ENCODE measurements around the gene MPPED2. TPM values are rescaled to one million over a fixed set of nuclear protein-coding genes. Genes with fewer than 3 reads are reported as not detected.

Gene MPPED2
- total and polyA plus RNA-seq, 8 donors, result 0.12 to 10.3 (median 2.5) TPM

GRCh38 chr11:30440510-30440909, 145.6 kb downstream of the MPPED2 start:
- WGBS, 5 donors, result 76 to 84% (median 77%) methylated on average over 4 of the region's 4 CpGs
- H3K27me3 ChIP-seq, result no peaks in the 10 kb centered on the region
- no peak for TF ChIP-seq CTCF (IDR thresholded peaks at IDR 0.05)
- TF ChIP-seq EP300 (IDR thresholded peaks at IDR 0.05), result no peak
- TF ChIP-seq POLR2AphosphoS5 (IDR thresholded peaks at IDR 0.05), result no peak
- TF ChIP-seq POLR2A (IDR thresholded peaks at IDR 0.05), result no peak
- H3K27ac ChIP-seq, result no peak overlapping the region
- no peak for DNase-seq
- no peaks in the 10 kb centered on the region for H3K36me3 ChIP-seq
- H3K4me3 ChIP-seq, result no peak overlapping the region
- peaks cover 0 to 2% (median 0%) of the 10 kb centered on the region in 4 donors for H3K4me1 ChIP-seq
- H3K9me3 ChIP-seq, result no peaks in the 10 kb centered on the region
- intact Hi-C loops (cut with DNase I; ENCODE audit: low total_unique reads), result no loop called here

- H3K27ac ChIP-seq, result no peak overlapping the region
- no peaks in the 10 kb centered on the region for H3K27me3 ChIP-seq
- no peak for TF ChIP-seq CTCF (IDR thresholded peaks at IDR 0.05)
- no peak for TF ChIP-seq POLR2A (IDR thresholded peaks at IDR 0.05)
- TF ChIP-seq POLR2AphosphoS5 (IDR thresholded peaks at IDR 0.05), result no peak
- TF ChIP-seq EP300 (IDR thresholded peaks at IDR 0.05), result no peak
- intact Hi-C loops (cut with DNase I; ENCODE audit: low total_unique reads), result no loop called here
- 82 to 90% (median 82%) methylated on average over 3 of the region's 3 CpGs for WGBS, 5 donors
- no peak overlapping the region for H3K4me3 ChIP-seq
- H3K4me1 ChIP-seq, result peaks cover 0 to 25% (median 4%) of the 10 kb centered on the region in 4 donors
- H3K36me3 ChIP-seq, result no peaks in the 10 kb centered on the region
- H3K9me3 ChIP-seq, result no peaks in the 10 kb centered on the region
- no peak for DNase-seq
Observed at GRCh38 chr11:30436801-30437200, 149.4 kb downstream of the MPPED2 start.

- Histone ChIP-seq H3K4me1 (peaks cover 0 to 30% (median 5%) of the 10 kb centered on the region in 4 donors), H3K36me3 (no peaks in the 10 kb centered on the region), H3K4me3 (no peak overlapping the region), H3K9me3 (no peaks in the 10 kb centered on the region), H3K27me3 (no peaks in the 10 kb centered on the region), H3K27ac (peak overlapping the region in 1 of 5 donors; percentile 39)
- DNase-seq, result no peak
- TF ChIP-seq EP300 (IDR thresholded peaks at IDR 0.05) (no peak), POLR2A (IDR thresholded peaks at IDR 0.05) (no peak), CTCF (IDR thresholded peaks at IDR 0.05) (no peak), POLR2AphosphoS5 (IDR thresholded peaks at IDR 0.05) (no peak)
- intact Hi-C loops (cut with DNase I; ENCODE audit: low total_unique reads), result no loop called here
Observed at GRCh38 chr11:30435488-30435887, 150.7 kb downstream of the MPPED2 start.

GRCh38 chr11:30434901-30435300, 151.3 kb downstream of the MPPED2 start:
- TF ChIP-seq POLR2AphosphoS5 (IDR thresholded peaks at IDR 0.05) (no peak), POLR2A (IDR thresholded peaks at IDR 0.05) (no peak), EP300 (IDR thresholded peaks at IDR 0.05) (no peak), CTCF (IDR thresholded peaks at IDR 0.05) (no peak)
- no peaks in the 10 kb centered on the region for H3K27me3 ChIP-seq
- no peaks in the 10 kb centered on the region for H3K9me3 ChIP-seq
- no peak overlapping the region for H3K4me3 ChIP-seq
- 66 to 83% (median 78%) methylated on average over 3 of the region's 3 CpGs for WGBS, 5 donors
- peaks cover 0 to 30% (median 5%) of the 10 kb centered on the region in 4 donors for H3K4me1 ChIP-seq
- peak overlapping the region in 1 of 5 donors; percentile 39 for H3K27ac ChIP-seq
- H3K36me3 ChIP-seq, result no peaks in the 10 kb centered on the region
- intact Hi-C loops (cut with DNase I; ENCODE audit: low total_unique reads), result no loop called here
- no peak for DNase-seq

All from stomach (tissue), 9 donors.